ENCODE data around the gene ARHGEF4.

Gene ARHGEF4

GRCh38 chr2:130848526-130849210 lies 12.0 kb downstream of the ARHGEF4 start:
- DNase-seq (ENCODE audit: low spot score) = no peak
- TF ChIP-seq CTCF (IDR thresholded peaks at IDR 0.05; ENCODE audit: extremely low read depth, missing control alignments) = no peak

- no peak for TF ChIP-seq CTCF (IDR thresholded peaks at IDR 0.05; ENCODE audit: extremely low read depth, missing control alignments)
- DNase-seq (ENCODE audit: low spot score) = no peak
These were observed 13.4 kb downstream of the ARHGEF4 start for GRCh38 chr2:130849896-130850787.

- TF ChIP-seq CTCF (IDR thresholded peaks at IDR 0.05; ENCODE audit: extremely low read depth, missing control alignments) = no peak
- no peak for DNase-seq (ENCODE audit: low spot score)
These were observed 14.3 kb downstream of the ARHGEF4 start for GRCh38 chr2:130850788-130851623.

- TF ChIP-seq CTCF (IDR thresholded peaks at IDR 0.05; ENCODE audit: extremely low read depth, missing control alignments) = no peak
- DNase-seq (ENCODE audit: low spot score) = no peak
These were observed 15.1 kb downstream of the ARHGEF4 start for GRCh38 chr2:130851624-130852382.

- no peak for TF ChIP-seq CTCF (IDR thresholded peaks at IDR 0.05; ENCODE audit: extremely low read depth, missing control alignments)
- no peak for DNase-seq (ENCODE audit: low spot score)
These were observed 15.9 kb downstream of the ARHGEF4 start for GRCh38 chr2:130852521-130853115.

- no peak for TF ChIP-seq CTCF (IDR thresholded peaks at IDR 0.05; ENCODE audit: extremely low read depth, missing control alignments)
- no peak for DNase-seq (ENCODE audit: low spot score)
These were observed 16.7 kb downstream of the ARHGEF4 start for GRCh38 chr2:130853391-130853790.

All from GM20000 (cell line).